T-helper 17 cell (primary cell): ENCODE results near the gene PTPRM. TPM values are rescaled to one million over a fixed set of nuclear protein-coding genes. Genes with fewer than 3 reads are reported as not detected.

ENCODE experiments used
- ATAC-seq: fragments of 150-1000 bp; cut with Tn5 transposase; 2 replicates; pipeline ENCODE4 v1.10.0; 2021; ENCODE audit warnings: mild to moderate bottlenecking, moderate library complexity
- DNase-seq, 3 donors: peaks; one replicate each; pipeline versions ENCODE4 v3.0.0 to v3.0.0-alpha.2; 2020 to 2021
- H3K9me3 ChIP-seq: one replicate; pipeline ENCODE4 v1.7.0; 2013; ENCODE audit warnings: low read length, mild to moderate bottlenecking; ENCODE audit not compliant: control insufficient read depth, poor library complexity, severe bottlenecking
- H3K27ac Mint-ChIP-seq: one replicate; pipeline ENCODE4 v1.8.0; 2022; ENCODE audit warnings: mild to moderate bottlenecking, moderate library complexity, mixed read lengths
- H3K27me3 Mint-ChIP-seq: one replicate; pipeline ENCODE4 v1.8.0; 2022; ENCODE audit warnings: mixed read lengths
- H3K36me3 Mint-ChIP-seq: one replicate; pipeline ENCODE4 v1.8.0; 2022; ENCODE audit warnings: low read depth, mixed read lengths
- H3K4me1 Mint-ChIP-seq: one replicate; pipeline ENCODE4 v1.8.0; 2022; ENCODE audit warnings: mild to moderate bottlenecking, mixed read lengths
- H3K4me3 Mint-ChIP-seq: one replicate; pipeline ENCODE4 v1.8.0; 2022; ENCODE audit warnings: mild to moderate bottlenecking, moderate library complexity, mixed read lengths
- total RNA-seq, 4 donors: library from RNA in 2 of 4; stranded (reverse) in 2 of 4; gene quantifications; one replicate each; pipeline ENCODE4 v1.2.3 and lab custom pipeline; 2022 to 2026

Gene PTPRM
- total RNA-seq, 2 donors from 2014 or later: 25.6 to 44.8 TPM

DNA sequence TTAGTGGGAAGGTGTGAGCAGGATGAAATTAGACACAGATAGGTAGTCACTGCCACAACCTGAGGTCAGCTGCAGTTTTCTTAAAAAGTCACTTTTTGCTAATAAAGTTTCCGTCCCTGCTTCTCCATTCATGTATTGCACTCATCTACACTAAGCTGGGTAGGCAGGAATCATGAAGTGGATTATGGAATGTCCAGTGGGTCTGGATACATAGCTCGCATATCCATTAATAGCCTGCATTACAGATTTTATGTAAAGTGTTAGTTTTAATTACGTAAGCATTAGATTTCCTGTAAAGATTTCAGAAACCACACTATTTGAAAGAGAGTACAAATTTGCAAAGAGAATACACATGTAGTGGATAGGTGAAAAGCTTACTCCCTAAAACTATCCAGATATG is 30.4 kb downstream of the PTPRM start:
- DNase-seq: no peak
- no peak for ATAC-seq
- Mint-ChIP-seq H3K27me3 (no peaks in the 10 kb centered on the region), H3K36me3 (no peaks in the 10 kb centered on the region), H3K27ac (no peak overlapping the region), H3K4me3 (no peak overlapping the region), H3K4me1 (peaks cover 9% of the 10 kb centered on the region)
- peaks cover 3% of the 10 kb centered on the region for H3K9me3 ChIP-seq

DNA sequence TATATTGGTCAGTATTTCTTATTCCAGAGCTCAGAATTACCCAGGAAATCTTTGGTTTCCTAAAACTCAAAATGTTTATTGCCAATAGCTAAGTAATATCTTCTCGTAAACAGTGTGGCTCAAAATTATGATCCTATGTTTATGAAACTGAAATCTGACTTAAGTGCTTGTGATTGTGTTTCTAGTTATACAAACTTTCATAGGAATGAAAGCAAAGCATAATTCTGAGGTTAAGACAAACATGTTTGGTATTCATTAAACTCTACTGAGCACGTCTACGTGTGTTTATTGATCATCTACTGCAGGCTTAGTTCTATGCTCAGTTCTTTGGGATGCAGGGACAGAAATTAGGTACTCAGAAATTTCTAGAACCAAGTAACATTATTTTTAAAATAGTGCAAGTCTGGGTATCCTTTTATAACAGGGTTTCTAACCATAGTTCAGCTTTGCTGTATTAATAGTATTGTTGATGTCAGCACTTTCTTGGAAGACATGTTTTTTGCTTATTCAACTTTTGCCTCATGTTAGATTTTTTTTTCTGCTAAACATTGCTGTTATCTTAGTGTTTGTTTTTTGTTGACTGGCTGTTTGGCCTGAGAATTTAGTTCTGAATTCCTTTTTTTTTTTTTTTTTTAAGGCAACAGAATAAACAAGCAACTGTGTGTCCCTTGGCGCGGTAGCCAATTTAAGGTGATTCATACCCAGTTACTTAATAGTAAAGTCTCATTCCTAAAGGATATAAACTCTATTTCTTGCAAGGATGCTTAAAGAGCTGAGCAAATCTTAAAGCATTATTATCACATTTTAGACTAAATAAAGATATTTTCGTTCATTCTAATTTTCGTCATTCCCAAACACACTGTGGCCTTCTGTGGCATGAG is 31.3 kb downstream of the PTPRM start:
- ATAC-seq: no peak
- no peak overlapping the region for H3K27ac Mint-ChIP-seq

DNA sequence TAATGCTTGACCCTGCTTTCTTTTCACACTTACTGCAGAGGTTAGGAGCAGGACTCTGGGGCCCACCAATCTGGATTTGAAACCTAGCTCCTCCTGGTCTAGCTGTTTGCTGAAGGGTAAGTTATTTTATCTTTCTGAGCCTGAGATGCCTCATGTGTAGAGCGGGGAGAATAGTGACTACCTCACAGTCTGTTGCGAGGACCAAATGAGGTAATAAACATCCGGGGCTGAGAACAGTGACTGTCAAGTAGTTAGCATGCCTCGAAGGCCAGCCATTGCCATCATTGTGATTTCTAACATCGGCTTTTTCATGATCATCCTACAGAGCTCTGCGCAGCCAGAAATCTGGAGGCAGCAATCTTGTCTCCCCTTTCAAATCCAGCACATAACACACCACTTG is 32.9 kb downstream of the PTPRM start:
- no peaks in the 10 kb centered on the region for H3K36me3 Mint-ChIP-seq

More for the DNA sequence above, 31.3 kb downstream of the PTPRM start:
- H3K27me3 Mint-ChIP-seq: no peaks in the 10 kb centered on the region
- H3K4me1 Mint-ChIP-seq: peaks cover 9% of the 10 kb centered on the region
- no peak overlapping the region for H3K4me3 Mint-ChIP-seq
- DNase-seq: no peak
- H3K36me3 Mint-ChIP-seq: no peaks in the 10 kb centered on the region
- peaks cover 3% of the 10 kb centered on the region for H3K9me3 ChIP-seq

DNA sequence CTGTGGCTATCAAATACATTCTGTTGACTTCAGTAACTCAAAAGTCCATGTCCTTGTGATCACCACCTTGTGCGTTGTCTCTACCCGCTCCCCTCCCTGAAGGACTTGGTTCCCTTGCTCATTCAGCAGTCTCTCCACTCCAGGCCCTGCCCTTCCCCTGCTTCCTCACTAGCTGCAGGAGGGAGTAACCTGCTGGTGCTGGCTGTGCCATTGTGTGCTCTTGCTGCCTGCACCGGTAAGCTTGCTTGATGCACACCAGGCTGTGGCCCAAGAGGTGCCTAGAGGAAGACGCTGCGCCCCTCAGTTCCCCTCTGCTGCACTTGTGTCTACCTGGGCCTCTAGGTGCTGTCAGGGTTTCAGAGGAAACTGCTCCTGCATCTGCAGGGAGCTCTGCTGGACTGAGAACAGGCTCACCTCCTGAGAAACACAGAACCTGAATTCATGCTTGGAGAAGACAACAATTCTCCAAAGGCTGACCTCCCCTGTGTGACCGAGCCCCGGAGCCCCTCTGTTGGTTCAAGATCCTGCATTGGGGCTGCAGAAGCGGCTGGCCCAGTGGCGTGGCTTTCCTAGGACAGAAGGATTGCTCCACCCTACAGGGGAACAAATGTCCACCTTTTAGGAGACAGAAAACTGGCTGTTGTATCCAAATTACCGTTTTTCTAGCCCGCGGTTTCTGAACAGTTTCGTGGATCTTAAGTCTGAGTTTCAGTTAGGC is 33.6 kb downstream of the PTPRM start:
- Mint-ChIP-seq H3K36me3 (no peaks in the 10 kb centered on the region), H3K4me3 (peak overlapping the region; percentile 19), H3K27ac (no peak overlapping the region), H3K27me3 (no peaks in the 10 kb centered on the region), H3K4me1 (peaks cover 9% of the 10 kb centered on the region)
- no peak for DNase-seq
- ATAC-seq: peak; percentile 10
- H3K9me3 ChIP-seq: peaks cover 3% of the 10 kb centered on the region

More for the DNA sequence above, 32.9 kb downstream of the PTPRM start:
- no peak for ATAC-seq
- peaks cover 3% of the 10 kb centered on the region for H3K9me3 ChIP-seq
- DNase-seq: no peak
- Mint-ChIP-seq H3K4me1 (peaks cover 9% of the 10 kb centered on the region), H3K27ac (no peak overlapping the region), H3K27me3 (no peaks in the 10 kb centered on the region), H3K4me3 (no peak overlapping the region)

DNA sequence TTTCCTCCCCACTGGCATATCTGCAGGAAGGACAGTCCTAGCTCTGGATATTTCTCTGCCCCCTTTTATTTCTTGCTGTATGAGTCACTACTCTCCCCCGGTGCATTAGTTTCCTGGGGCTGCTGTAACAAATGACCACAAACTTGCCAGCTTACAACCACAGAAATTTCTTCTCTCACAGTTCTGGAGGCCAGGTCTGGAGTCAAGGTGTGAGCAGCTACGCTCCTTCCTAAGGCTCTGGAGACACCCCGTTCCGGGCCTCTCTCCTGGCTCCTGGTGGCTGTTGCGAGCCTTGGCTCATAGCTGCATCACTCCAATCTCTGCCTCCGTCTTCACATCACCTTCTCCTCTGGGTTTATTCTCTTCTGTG is 34.1 kb downstream of the PTPRM start:
- H3K4me1 Mint-ChIP-seq: peaks cover 9% of the 10 kb centered on the region
- no peaks in the 10 kb centered on the region for H3K27me3 Mint-ChIP-seq
- no peak overlapping the region for H3K27ac Mint-ChIP-seq
- ATAC-seq: peak; percentile 18
- H3K36me3 Mint-ChIP-seq: no peaks in the 10 kb centered on the region
- peak overlapping the region; percentile 19 for H3K4me3 Mint-ChIP-seq
- DNase-seq: no peak
- peaks cover 3% of the 10 kb centered on the region for H3K9me3 ChIP-seq

DNA sequence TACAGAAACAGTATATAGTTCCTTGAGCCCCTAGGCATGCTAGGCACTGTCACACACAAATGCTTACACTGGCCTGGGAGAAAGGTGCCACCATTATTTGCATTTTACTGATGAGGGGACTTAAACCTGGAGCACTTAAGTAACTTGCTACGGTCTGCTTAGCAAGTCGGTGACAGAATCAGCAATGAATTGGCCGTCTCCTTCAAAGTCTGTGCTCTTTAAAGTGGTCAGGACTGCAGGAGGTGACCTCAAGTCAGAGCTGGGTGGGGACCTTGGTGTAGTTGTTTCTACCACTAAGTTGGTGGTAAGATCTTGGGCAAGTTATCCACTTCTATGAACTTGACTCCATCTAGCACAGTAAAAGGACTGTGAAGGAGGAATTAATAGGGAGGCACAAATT is 34.8 kb downstream of the PTPRM start:
- DNase-seq: no peak
- Mint-ChIP-seq H3K4me1 (peaks cover 9% of the 10 kb centered on the region), H3K27ac (no peak overlapping the region), H3K27me3 (no peaks in the 10 kb centered on the region), H3K36me3 (no peaks in the 10 kb centered on the region), H3K4me3 (no peak overlapping the region)
- H3K9me3 ChIP-seq: peaks cover 3% of the 10 kb centered on the region
- no peak for ATAC-seq

DNA sequence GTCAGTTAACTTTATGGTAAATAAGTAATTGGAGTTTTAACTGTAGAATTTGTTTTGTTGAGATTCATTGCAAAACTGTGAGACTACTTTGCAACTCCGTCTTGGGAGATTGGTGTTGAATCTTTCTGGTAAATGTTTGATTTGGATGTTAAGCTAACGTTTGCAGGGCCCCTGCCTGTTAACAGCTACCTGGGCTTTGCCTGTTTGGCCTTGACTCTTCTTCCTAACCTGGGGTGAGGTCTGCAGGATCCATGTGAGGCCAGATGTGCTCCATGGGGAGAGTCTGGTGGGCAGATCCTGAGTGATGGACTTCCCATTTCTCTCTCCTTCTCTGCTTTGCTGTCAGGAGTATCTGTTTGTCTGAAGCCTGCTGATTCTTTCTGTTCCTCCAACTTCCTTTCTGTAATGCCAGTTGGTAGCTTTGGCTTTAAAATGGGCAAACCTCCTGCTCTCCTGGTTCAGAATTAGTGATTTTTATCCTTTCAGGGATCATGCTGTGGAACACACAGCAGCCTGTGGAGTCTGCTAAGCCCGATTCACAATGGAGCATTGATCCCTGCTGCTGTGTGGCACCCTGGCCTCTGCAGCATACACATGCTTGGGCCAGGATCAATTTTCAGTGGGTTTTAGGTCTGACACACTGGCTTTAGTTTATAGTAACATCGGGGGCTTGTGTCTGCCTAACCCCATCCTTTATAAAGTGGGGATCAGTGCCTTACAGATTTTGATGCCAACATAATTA is 36.3 kb downstream of the PTPRM start:
- ATAC-seq: no peak
- Mint-ChIP-seq H3K4me1 (peaks cover 9% of the 10 kb centered on the region), H3K27ac (no peak overlapping the region), H3K27me3 (no peaks in the 10 kb centered on the region), H3K4me3 (no peak overlapping the region), H3K36me3 (no peaks in the 10 kb centered on the region)
- no peak for DNase-seq
- H3K9me3 ChIP-seq: peaks cover 3% of the 10 kb centered on the region

DNA sequence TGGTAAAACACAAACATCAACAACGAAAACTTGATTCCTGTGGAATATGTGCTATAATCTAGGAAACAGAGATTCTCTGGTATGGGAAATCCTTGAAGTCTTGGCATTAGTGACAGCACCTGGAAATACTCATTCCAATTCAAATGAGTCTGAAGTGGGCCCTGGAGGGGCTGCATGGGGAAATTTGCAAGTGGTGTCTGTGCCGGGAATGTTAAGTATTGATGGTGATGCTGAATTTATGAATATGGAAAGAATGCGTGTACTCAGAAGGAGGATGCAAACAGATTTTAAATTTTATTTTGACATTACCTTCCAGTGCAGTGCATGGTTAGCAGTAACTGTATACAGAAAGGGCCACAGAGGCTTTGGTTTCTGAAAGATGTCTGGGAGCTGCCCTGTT is 37.2 kb downstream of the PTPRM start:
- no peaks in the 10 kb centered on the region for H3K36me3 Mint-ChIP-seq
- ATAC-seq: no peak
- H3K4me1 Mint-ChIP-seq: peaks cover 9% of the 10 kb centered on the region

DNA sequence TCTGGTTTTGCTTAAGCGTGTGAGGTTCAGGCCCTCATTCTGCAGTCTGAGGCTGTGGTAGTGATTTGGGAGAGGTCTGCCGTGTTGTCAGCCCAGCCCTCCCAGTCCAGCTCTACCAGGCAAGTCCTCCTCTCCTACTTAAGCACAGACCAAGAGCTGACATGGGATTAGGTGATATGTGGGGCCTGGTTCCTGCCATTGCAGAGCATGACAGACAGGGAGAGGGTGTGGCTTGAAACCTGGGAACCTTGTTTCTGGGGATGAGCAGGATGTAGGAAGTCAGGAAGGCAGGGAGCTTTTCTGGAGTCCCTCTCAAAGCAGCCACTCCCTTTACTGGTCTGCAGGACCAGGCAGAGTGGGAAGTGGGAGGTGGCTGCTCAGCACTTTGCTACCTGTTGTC is 38.6 kb downstream of the PTPRM start:
- H3K27ac Mint-ChIP-seq: no peak overlapping the region
- H3K9me3 ChIP-seq: no peaks in the 10 kb centered on the region
- H3K36me3 Mint-ChIP-seq: no peaks in the 10 kb centered on the region
- H3K4me3 Mint-ChIP-seq: no peak overlapping the region
- ATAC-seq (no peak), DNase-seq (no peak)
- no peaks in the 10 kb centered on the region for H3K27me3 Mint-ChIP-seq
- H3K4me1 Mint-ChIP-seq: peaks cover 3% of the 10 kb centered on the region

More for the DNA sequence above, 37.2 kb downstream of the PTPRM start:
- DNase-seq: no peak
- Mint-ChIP-seq H3K4me3 (no peak overlapping the region), H3K27me3 (no peaks in the 10 kb centered on the region), H3K27ac (no peak overlapping the region)
- H3K9me3 ChIP-seq: no peaks in the 10 kb centered on the region

DNA sequence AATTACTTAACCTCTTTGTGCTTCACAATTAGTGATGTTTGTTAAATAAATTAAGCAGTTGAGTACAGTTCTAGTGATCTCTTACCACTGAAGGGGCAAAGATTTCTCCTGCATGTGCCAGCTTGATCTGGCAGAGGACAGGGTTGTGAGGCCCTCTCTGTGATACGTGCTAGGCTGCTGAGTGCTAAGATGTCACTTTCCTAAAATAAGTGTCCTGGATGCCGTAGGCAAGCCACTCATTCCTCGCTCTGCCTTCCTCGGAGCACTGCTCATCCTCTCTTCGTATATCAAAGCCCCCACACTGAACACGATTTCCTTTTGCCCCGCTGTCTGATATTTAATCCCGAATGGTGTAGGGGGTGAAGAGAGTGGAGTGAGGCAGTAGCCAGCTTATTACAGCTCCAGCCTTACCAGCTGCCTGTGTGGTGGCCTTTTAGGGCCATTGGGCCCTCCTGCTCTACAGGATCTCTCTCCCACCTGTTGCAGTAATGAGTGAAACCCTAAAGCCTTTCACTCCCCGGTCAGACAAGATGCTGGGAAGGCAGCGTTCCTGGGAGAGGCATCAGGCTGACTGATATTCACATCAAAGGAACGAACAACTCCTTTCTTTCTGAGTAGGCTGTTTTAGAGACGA is 40.5 kb downstream of the PTPRM start:
- DNase-seq: no peak
- Mint-ChIP-seq H3K36me3 (no peaks in the 10 kb centered on the region), H3K4me3 (no peak overlapping the region), H3K4me1 (no peaks in the 10 kb centered on the region), H3K27ac (no peak overlapping the region), H3K27me3 (no peaks in the 10 kb centered on the region)
- no peak for ATAC-seq
- H3K9me3 ChIP-seq: no peaks in the 10 kb centered on the region

DNA sequence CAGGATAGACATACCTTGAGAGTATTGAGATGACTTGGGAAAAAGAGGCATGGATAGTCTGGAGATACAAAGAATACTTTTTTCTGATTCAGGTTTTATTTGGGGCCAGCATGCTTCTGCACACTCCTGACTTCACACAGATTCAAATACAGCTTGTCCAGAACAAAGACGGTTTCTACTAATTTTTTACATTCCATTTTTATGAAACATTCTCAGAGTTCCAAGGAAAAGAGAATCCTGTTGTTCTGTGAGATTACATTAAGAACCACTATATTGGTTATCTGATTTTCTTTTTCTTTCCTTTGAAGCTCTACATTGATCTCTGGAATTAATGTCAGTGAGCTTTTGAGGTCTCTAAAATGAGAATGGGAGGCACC is 41.0 kb downstream of the PTPRM start:
- no peak overlapping the region for H3K27ac Mint-ChIP-seq
- H3K4me3 Mint-ChIP-seq: no peak overlapping the region
- no peaks in the 10 kb centered on the region for H3K9me3 ChIP-seq
- H3K36me3 Mint-ChIP-seq: no peaks in the 10 kb centered on the region
- H3K4me1 Mint-ChIP-seq: no peaks in the 10 kb centered on the region
- ATAC-seq: no peak
- DNase-seq: no peak
- H3K27me3 Mint-ChIP-seq: no peaks in the 10 kb centered on the region

DNA sequence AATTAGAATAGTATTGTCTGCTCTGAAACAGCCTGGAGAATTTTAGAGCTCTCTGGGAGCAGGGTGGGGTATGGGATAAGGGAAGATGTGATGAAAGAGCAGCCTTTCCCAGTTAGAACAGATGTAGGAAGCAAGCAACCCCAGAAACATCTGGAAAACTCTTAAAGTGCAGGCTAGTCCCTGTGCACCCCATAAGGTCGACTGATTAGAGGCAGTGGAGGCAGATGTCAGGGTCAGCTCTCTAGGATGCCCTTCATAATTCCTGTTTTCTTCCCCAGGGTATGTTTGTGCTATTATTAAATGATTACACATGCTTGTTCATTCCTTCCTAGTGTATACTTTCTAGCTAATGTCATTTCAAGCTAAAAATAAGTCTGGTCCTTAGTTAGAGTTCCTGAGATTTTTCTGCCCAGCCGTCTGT is 41.7 kb downstream of the PTPRM start:
- no peak for ATAC-seq
- Mint-ChIP-seq H3K4me1 (no peaks in the 10 kb centered on the region), H3K27ac (no peak overlapping the region), H3K27me3 (no peaks in the 10 kb centered on the region), H3K36me3 (no peaks in the 10 kb centered on the region), H3K4me3 (no peak overlapping the region)
- H3K9me3 ChIP-seq: no peaks in the 10 kb centered on the region
- DNase-seq: no peak

DNA sequence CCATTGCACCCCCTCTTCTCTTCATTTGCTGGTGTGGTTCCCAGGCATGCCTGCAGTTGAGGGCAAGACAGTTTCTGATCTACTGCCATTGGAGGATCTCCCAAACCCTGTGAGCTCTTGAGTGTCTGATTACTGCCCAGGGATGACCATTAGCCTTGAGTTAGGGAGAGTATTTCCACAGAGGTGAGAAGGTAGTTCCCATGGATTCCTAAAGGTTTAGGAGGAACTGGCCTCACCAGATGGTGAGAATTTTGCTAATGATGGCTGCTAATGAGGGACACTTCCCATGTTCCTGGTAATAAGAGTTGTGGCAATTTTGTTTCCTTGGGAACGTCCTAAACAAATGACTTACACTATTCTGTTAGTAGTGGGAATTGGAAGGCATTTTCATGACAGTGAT is 42.5 kb downstream of the PTPRM start:
- no peak overlapping the region for H3K4me3 Mint-ChIP-seq
- no peaks in the 10 kb centered on the region for H3K9me3 ChIP-seq
- no peak overlapping the region for H3K27ac Mint-ChIP-seq
- DNase-seq (no peak), ATAC-seq (no peak)
- no peaks in the 10 kb centered on the region for H3K4me1 Mint-ChIP-seq
- no peaks in the 10 kb centered on the region for H3K27me3 Mint-ChIP-seq
- no peaks in the 10 kb centered on the region for H3K36me3 Mint-ChIP-seq
